ENCODE data around the gene GALNT14.

GALNT14 gene

GRCh38 chr2:30987566-30987965, 150.7 kb downstream of the GALNT14 start:
- H3K27me3 ChIP-seq (ENCODE audit: insufficient read depth, low read depth, severe bottlenecking), result peaks cover 74% of the 10 kb centered on the region
- no peak for DNase-seq
- no peak overlapping the region for H3K4me3 ChIP-seq (ENCODE audit: low read depth, low read length)
- peaks cover 2% of the 10 kb centered on the region for H3K9me3 ChIP-seq (ENCODE audit: severe bottlenecking)
- no peak for TF ChIP-seq CTCF (IDR thresholded peaks at IDR 0.05; ENCODE audit: low read depth, low read length)
- no peak overlapping the region for H3K27ac ChIP-seq
- H3K36me3 ChIP-seq, result no peaks in the 10 kb centered on the region

- Histone ChIP-seq H3K36me3 (no peaks in the 10 kb centered on the region), H3K4me3 (ENCODE audit: low read depth, low read length) (no peak overlapping the region), H3K27ac (no peak overlapping the region), H3K27me3 (ENCODE audit: insufficient read depth, low read depth, severe bottlenecking) (peaks cover 72% of the 10 kb centered on the region), H3K9me3 (ENCODE audit: severe bottlenecking) (peaks cover 2% of the 10 kb centered on the region)
- no peak for TF ChIP-seq CTCF (IDR thresholded peaks at IDR 0.05; ENCODE audit: low read depth, low read length)
- DNase-seq, result no peak
These were observed 152.0 kb downstream of the GALNT14 start for GRCh38 chr2:30986231-30986580.

DNA sequence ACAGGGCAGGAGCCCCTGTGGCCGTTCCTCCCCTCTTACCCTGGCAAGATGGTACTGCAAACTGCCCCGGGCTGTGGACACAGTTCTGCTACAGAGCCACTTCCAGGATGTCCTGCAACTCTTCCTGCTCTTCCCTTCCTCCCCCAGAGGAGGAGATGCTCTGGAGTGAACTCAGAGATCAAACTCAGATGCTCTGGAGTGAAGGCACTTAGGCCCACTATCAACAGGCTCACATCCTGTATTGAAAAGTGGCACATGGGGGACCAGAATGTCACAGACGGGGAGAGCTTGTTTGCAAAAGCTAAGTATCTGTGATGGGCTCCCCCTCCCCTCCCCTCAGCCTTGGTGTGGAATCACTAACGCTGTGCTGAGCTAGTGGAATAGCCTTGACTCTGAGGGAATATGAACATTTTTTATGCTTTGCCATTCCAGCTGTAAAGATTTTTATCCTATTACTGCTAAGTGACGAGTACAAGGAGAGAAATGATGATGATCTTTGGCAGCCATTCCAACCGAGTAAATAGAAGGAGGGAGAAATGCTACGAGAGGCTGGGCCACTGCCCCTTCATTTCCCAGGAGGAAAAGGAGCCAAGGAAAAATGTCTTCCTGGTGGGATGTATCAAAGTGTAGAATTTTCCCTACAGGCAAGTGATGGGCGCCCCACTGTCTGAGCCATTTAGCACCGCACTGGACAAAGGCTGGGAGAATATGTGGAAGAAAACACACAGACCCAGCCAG, 152.6 kb downstream of the GALNT14 start:
- Histone ChIP-seq H3K36me3 (no peaks in the 10 kb centered on the region), H3K4me3 (ENCODE audit: low read depth, low read length) (no peak overlapping the region), H3K9me3 (ENCODE audit: severe bottlenecking) (peaks cover 2% of the 10 kb centered on the region), H3K27ac (no peak overlapping the region), H3K27me3 (ENCODE audit: insufficient read depth, low read depth, severe bottlenecking) (peaks cover 72% of the 10 kb centered on the region)
- no peak for DNase-seq
- TF ChIP-seq CTCF (IDR thresholded peaks at IDR 0.05; ENCODE audit: low read depth, low read length), result no peak

GRCh38 chr2:30984148-30984547, 154.1 kb downstream of the GALNT14 start:
- Histone ChIP-seq H3K9me3 (ENCODE audit: severe bottlenecking) (no peaks in the 10 kb centered on the region), H3K27me3 (ENCODE audit: insufficient read depth, low read depth, severe bottlenecking) (peaks cover 75% of the 10 kb centered on the region), H3K36me3 (no peaks in the 10 kb centered on the region), H3K4me3 (ENCODE audit: low read depth, low read length) (no peak overlapping the region), H3K27ac (no peak overlapping the region)
- DNase-seq, result no peak
- no peak for TF ChIP-seq CTCF (IDR thresholded peaks at IDR 0.05; ENCODE audit: low read depth, low read length)

GRCh38 chr2:30981510-30981909, 156.7 kb downstream of the GALNT14 start:
- Histone ChIP-seq H3K36me3 (no peaks in the 10 kb centered on the region), H3K27ac (no peak overlapping the region), H3K27me3 (ENCODE audit: insufficient read depth, low read depth, severe bottlenecking) (peaks cover 63% of the 10 kb centered on the region), H3K9me3 (ENCODE audit: severe bottlenecking) (no peaks in the 10 kb centered on the region), H3K4me3 (ENCODE audit: low read depth, low read length) (no peak overlapping the region)
- DNase-seq, result no peak
- TF ChIP-seq CTCF (IDR thresholded peaks at IDR 0.05; ENCODE audit: low read depth, low read length), result no peak

- Histone ChIP-seq H3K9me3 (ENCODE audit: severe bottlenecking) (no peaks in the 10 kb centered on the region), H3K27me3 (ENCODE audit: insufficient read depth, low read depth, severe bottlenecking) (peaks cover 63% of the 10 kb centered on the region), H3K4me3 (ENCODE audit: low read depth, low read length) (no peak overlapping the region), H3K36me3 (no peaks in the 10 kb centered on the region), H3K27ac (no peak overlapping the region)
- no peak for DNase-seq
- no peak for TF ChIP-seq CTCF (IDR thresholded peaks at IDR 0.05; ENCODE audit: low read depth, low read length)
These were observed 157.1 kb downstream of the GALNT14 start for GRCh38 chr2:30981096-30981495.
